22Rv1 (cell line): Measurements from ENCODE around the gene ADCY1.
"Not testable (repeated sequence)": the region's sequence is repeated elsewhere in the genome, so short reads cannot be mapped to it uniquely, and the experiment has no call there.

ENCODE experiments used
- H3K27ac ChIP-seq: fragments of 450-650 bp; 2 replicates; pipeline ENCODE4 v1.5.1; 2017
- CTCF ChIP-seq: fragments of 450-650 bp; IDR thresholded peaks from 2 replicates; pipeline ENCODE4 v1.5.1; 2017; ENCODE audit warnings: mild to moderate bottlenecking
- ZFX ChIP-seq: fragments of 450-650 bp; IDR thresholded peaks from 2 replicates; pipeline ENCODE4 v1.6.1; 2017; ENCODE audit warnings: antibody characterized with exemption, borderline replicate concordance

Gene ADCY1

GRCh38 chr7:45573661-45574415 lies at the start of gene ADCY1:
TSS of gene ADCY1 (plus strand) at chr7:45574368. CDS start at chr7:45574544, 176 bp downstream.
- TF ChIP-seq CTCF (no peak), ZFX (no peak)
- no peak within 1 kb of the TSS for H3K27ac ChIP-seq

GRCh38 chr7:45524445-45524844 lies 49.7 kb upstream of the ADCY1 start:
- TF ChIP-seq ZFX: no peak
- no peak for TF ChIP-seq CTCF

GRCh38 chr7:45525057-45525456 lies 49.1 kb upstream of the ADCY1 start:
- TF ChIP-seq CTCF (no peak), ZFX (no peak)

More at GRCh38 chr7:45524445-45524844, 49.7 kb upstream of the ADCY1 start:
- H3K27ac ChIP-seq: no peak overlapping the region

GRCh38 chr7:45543473-45543872 lies 30.7 kb upstream of the ADCY1 start:
- TF ChIP-seq ZFX (no peak), CTCF (no peak)

More at GRCh38 chr7:45525057-45525456, 49.1 kb upstream of the ADCY1 start:
- H3K27ac ChIP-seq: no peak overlapping the region

GRCh38 chr7:45545105-45545710 lies 29.0 kb upstream of the ADCY1 start:
- not testable (repeated sequence) for H3K27ac ChIP-seq

More at GRCh38 chr7:45543473-45543872, 30.7 kb upstream of the ADCY1 start:
- no peak overlapping the region for H3K27ac ChIP-seq

GRCh38 chr7:45548917-45549316 lies 25.3 kb upstream of the ADCY1 start:
- H3K27ac ChIP-seq: not testable (repeated sequence)

GRCh38 chr7:45563401-45563800 lies 10.8 kb upstream of the ADCY1 start:
- TF ChIP-seq ZFX (no peak), CTCF (no peak)
- no peak overlapping the region for H3K27ac ChIP-seq

- TF ChIP-seq CTCF: no peak
- TF ChIP-seq ZFX: no peak
- no peak overlapping the region for H3K27ac ChIP-seq
Observed at GRCh38 chr7:45563941-45564461, 10.2 kb upstream of the ADCY1 start.
